GM23338 (cell line): ENCODE results near the gene CMPK2.

Source experiments
- CTCF ChIP-seq, 2 experiments: fragments of 200-600 bp in 1 of 2; sonication (generic) in 1 of 2; conservative IDR thresholded peaks; 2 replicates each; pipeline versions ENCODE4 v1.5.1 to v1.6.1; 2016 to 2017; ENCODE audit warnings: antibody characterized with exemption in 2 of 2, low read depth in 2 of 2, mild to moderate bottlenecking in 2 of 2, moderate library complexity in 1 of 2
- ETS1 ChIP-seq: IDR thresholded peaks from 2 replicates; pipeline ENCODE4 v1.6.1; 2016; ENCODE audit warnings: antibody characterized with exemption
- EZH2 ChIP-seq: fragments of 200-600 bp; sonication (generic); IDR thresholded peaks from one replicate; pipeline ENCODE4 v1.8.0; 2017; ENCODE audit warnings: antibody characterized with exemption, mild to moderate bottlenecking, low read depth; ENCODE audit not compliant: unreplicated experiment
- EZH2phosphoT487 ChIP-seq: fragments of 200-600 bp; sonication (generic); IDR thresholded peaks from one replicate; pipeline ENCODE4 v1.8.1; 2018; ENCODE audit warnings: antibody characterized with exemption; ENCODE audit not compliant: unreplicated experiment
- POLR2AphosphoS5 ChIP-seq: IDR thresholded peaks from 2 replicates; pipeline ENCODE4 v1.6.1; 2016; ENCODE audit warnings: antibody characterized with exemption, low read depth
- REST ChIP-seq: IDR thresholded peaks from one replicate; pipeline ENCODE4 v1.6.1; 2018; ENCODE audit warnings: antibody characterized with exemption; ENCODE audit not compliant: unreplicated experiment
- STAT1 ChIP-seq: IDR thresholded peaks from one replicate; pipeline ENCODE4 v1.6.1; 2016; ENCODE audit warnings: antibody characterized with exemption; ENCODE audit not compliant: unreplicated experiment
- ZNF114 ChIP-seq: fragments of 250-450 bp; sonication (Bioruptor Pico); IDR thresholded peaks from 2 replicates; pipeline ENCODE4 v1.5.0; 2020; ENCODE audit warnings: mild to moderate bottlenecking, moderate library complexity

- TF ChIP-seq CTCF (conservative IDR thresholded peaks at IDR 0.05; ENCODE audit: low read depth in 2 of 2) (no peak), POLR2AphosphoS5 (no peak), EZH2 (no peak), EZH2phosphoT487 (no peak), REST (no peak), ZNF114 (CRISPR knock-in tag) (no peak), ETS1 (no peak), STAT1 (no peak)
Observed at GRCh38 chr2:6835467-6835866, 30.2 kb downstream of the CMPK2 start.
